Brain microvascular endothelial cell (primary cell): Measurements from ENCODE around the gene YIF1A.

Experiments
- DNase-seq: peaks from one replicate; pipeline ENCODE4 v3.0.0-alpha.2; 2020
- H3K27ac ChIP-seq: fragments of 250-450 bp; sonication (Bioruptor Pico); 2 replicates; pipeline ENCODE4 v1.5.1; 2020; ENCODE audit warnings: mild to moderate bottlenecking, moderate library complexity
- H3K27me3 ChIP-seq: fragments of 250-450 bp; sonication (Bioruptor Pico); replicated peaks from 2 replicates; pipeline ENCODE4 v1.5.1; 2020; ENCODE audit warnings: mild to moderate bottlenecking
- H3K36me3 ChIP-seq: fragments of 250-450 bp; sonication (Bioruptor Pico); replicated peaks from 2 replicates; pipeline ENCODE4 v1.5.1; 2020; ENCODE audit warnings: mild to moderate bottlenecking
- H3K4me3 ChIP-seq: 2 replicates; pipeline ENCODE4 v1.5.1; 2011; ENCODE audit warnings: low read depth, mild to moderate bottlenecking, control low read depth, low read length, moderate library complexity
- in situ Hi-C: cut with HindIII; loops from 2 replicates; pipeline ENCODE4 v1.10.0; 2017; ENCODE audit warnings: low sequenced_read_pairs, low pct_ligation_motif_present
- TF ChIP-seq, protein P1 (sequence below): IDR thresholded peaks from 2 replicates; pipeline ENCODE4 v1.5.1; 2011; ENCODE audit warnings: low read depth, mild to moderate bottlenecking, moderate library complexity, low read length, control low read depth, inconsistent platforms; ENCODE audit errors: missing control alignments

The YIF1A gene

DNA sequence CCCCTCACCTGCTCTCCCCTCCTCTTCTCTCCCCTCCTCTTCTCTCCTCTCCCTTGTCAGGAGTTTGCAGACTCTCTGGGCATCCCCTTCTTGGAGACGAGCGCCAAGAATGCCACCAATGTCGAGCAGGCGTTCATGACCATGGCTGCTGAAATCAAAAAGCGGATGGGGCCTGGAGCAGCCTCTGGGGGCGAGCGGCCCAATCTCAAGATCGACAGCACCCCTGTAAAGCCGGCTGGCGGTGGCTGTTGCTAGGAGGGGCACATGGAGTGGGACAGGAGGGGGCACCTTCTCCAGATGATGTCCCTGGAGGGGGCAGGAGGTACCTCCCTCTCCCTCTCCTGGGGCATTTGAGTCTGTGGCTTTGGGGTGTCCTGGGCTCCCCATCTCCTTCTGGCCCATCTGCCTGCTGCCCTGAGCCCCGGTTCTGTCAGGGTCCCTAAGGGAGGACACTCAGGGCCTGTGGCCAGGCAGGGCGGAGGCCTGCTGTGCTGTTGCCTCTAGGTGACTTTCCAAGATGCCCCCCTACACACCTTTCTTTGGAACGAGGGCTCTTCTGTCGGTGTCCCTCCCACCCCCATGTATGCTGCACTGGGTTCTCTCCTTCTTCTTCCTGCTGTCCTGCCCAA, 12.8 kb downstream of the YIF1A start:
- H3K27me3 ChIP-seq, result no peaks in the 10 kb centered on the region
- no peak overlapping the region for H3K4me3 ChIP-seq
- peaks cover 40% of the 10 kb centered on the region for H3K36me3 ChIP-seq
- DNase-seq, result no peak
- in situ Hi-C loops, result no loop called here
- H3K27ac ChIP-seq, result no peak overlapping the region
- TF ChIP-seq, protein P1, sequence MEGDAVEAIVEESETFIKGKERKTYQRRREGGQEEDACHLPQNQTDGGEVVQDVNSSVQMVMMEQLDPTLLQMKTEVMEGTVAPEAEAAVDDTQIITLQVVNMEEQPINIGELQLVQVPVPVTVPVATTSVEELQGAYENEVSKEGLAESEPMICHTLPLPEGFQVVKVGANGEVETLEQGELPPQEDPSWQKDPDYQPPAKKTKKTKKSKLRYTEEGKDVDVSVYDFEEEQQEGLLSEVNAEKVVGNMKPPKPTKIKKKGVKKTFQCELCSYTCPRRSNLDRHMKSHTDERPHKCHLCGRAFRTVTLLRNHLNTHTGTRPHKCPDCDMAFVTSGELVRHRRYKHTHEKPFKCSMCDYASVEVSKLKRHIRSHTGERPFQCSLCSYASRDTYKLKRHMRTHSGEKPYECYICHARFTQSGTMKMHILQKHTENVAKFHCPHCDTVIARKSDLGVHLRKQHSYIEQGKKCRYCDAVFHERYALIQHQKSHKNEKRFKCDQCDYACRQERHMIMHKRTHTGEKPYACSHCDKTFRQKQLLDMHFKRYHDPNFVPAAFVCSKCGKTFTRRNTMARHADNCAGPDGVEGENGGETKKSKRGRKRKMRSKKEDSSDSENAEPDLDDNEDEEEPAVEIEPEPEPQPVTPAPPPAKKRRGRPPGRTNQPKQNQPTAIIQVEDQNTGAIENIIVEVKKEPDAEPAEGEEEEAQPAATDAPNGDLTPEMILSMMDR, result no peak

- TF ChIP-seq, protein P1, result no peak
- in situ Hi-C loops, result no loop called here
- H3K27me3 ChIP-seq, result no peaks in the 10 kb centered on the region
- DNase-seq, result no peak
- H3K36me3 ChIP-seq, result peaks cover 40% of the 10 kb centered on the region
- no peak overlapping the region for H3K4me3 ChIP-seq
- H3K27ac ChIP-seq, result no peak overlapping the region
Measured at GRCh38 chr11:66275396-66275795, 13.5 kb downstream of the YIF1A start.

DNA sequence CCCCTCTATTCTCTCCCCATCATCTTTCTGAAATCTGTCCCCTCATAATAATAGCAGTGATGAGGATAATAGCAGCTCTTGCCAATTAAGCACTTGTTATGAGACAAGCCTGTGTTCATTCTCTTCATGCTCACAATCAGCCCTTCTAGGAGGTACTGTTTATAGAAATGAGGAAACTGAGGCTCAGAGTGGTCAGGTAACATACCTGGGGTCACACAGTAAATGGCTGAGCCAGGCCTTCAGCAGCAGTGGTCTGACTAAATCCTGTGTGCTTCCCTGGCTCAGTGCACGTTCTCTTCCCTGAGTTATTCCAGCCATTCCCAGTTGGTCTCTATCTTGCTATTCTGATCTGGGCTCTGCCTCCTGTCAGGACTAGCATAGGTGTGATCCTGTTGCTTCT, 14.7 kb downstream of the YIF1A start:
- no peak for DNase-seq
- in situ Hi-C loops, result no loop called here
- Histone ChIP-seq H3K4me3 (no peak overlapping the region), H3K27ac (no peak overlapping the region), H3K36me3 (peaks cover 40% of the 10 kb centered on the region), H3K27me3 (no peaks in the 10 kb centered on the region)
- TF ChIP-seq, protein P1, result no peak

DNA sequence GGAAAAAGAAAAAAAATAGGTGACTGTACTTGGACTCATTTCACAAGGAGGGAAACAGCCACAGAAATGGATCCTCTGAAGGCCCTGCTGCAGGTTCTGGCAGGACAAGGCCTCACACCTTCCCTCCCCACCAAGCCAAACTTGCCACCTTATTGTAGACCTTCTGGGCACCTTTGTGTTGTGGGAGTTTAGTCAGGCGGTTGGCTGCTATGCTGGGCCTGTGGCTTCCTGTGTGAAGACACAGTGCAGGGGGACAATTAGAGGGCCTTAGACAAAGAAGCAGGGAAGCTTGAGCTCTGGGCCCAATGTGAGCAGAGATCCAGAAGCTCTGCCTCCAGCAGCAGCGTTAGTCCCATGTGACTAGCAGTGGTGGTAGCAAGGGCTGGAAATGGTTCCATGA, 16.3 kb downstream of the YIF1A start:
- no peak overlapping the region for H3K27ac ChIP-seq
- H3K27me3 ChIP-seq, result no peaks in the 10 kb centered on the region
- DNase-seq, result no peak
- in situ Hi-C loops, result no loop called here
- H3K4me3 ChIP-seq, result no peak overlapping the region
- TF ChIP-seq, protein P1, result no peak
- H3K36me3 ChIP-seq, result peaks cover 40% of the 10 kb centered on the region

- Histone ChIP-seq H3K27me3 (no peaks in the 10 kb centered on the region), H3K27ac (no peak overlapping the region), H3K36me3 (peaks cover 40% of the 10 kb centered on the region), H3K4me3 (no peak overlapping the region)
- TF ChIP-seq, protein P1, result no peak
- no peak for DNase-seq
- in situ Hi-C loops, result no loop called here
Measured at GRCh38 chr11:66271816-66272215, 17.1 kb downstream of the YIF1A start.
